Stimulated activated naive CD4-positive, alpha-beta T cell treated with Interleukin-2 at 50 U/mL for 16 hours (primary cell): ENCODE results near the gene ZNF443.
"Not testable (repeated sequence)": the region's sequence is repeated elsewhere in the genome, so short reads cannot be mapped to it uniquely, and the experiment has no call there.

Experiments
- DNase-seq: peaks from one replicate; lab custom pipeline; 2025; lab: John Stamatoyannopoulos, UW

ZNF443 gene

DNA sequence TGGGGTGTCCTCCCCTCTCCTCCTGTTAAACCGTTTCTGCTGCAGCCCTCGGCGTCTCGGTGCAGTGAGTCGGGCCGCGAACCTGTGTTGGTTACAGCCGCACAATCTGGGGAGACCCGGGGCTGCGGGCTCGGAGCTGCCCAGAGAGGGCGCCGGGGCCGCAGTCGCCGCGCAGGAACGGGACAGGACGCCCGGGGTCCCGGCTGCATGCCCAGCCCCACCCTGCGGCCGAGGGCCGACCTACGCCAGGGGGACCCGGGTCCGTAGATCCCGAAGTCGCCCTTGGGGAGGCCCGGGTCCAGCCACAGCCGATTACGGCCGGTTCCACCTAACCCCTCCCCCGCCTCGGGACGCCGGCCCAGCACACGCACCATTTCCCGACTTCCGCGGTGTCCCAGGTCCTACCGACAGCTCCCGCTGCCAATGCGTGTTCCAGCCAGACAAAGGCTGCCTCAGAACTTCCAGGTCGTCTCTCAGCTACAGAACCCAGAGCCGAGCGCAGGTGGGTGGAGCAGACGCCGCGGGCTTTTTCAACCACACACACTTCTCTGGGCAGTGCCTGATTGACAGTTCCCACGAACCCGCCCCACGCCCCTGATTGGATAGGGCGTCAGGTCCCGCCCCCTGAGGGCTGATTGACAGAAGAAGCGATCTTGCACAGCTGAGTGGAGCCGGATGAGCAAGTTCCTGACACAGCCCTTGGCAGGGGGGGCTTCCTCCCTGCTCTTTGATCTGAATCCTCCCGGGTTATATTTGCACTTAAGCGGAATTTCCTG is at the start of gene ZNF443:
ZNF443 (minus strand) TSS at position 481 of the 776 bp plus-strand sequence; CDS start at position 374, 107 bp downstream.
- DNase-seq = peak; percentile 97

DNA sequence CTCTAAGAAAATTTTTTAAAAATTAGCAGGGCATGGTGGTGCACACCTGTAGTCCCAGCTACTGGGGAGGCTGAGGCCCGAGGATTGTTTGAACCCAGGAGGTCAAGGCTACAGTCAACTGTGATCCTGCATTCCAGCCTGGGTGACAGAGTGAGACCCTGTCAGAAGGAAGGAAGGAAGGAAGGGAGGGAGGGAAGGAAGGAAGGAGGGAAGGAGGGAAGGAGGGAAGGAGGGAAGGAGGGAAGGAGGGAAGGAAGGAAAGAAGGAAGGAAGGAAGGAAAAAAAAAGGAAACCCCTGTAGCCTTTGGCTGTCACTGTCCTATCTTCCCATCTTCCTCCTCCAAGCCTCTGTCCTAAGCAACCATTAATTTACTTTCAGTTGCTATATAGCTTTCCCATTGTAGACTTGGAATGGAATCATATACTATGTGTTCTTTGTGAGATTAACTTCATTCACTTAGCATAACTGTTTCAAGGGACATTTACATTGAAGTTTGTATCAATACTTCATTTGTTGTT is 45.5 kb upstream of the ZNF443 start:
- not testable (repeated sequence) for DNase-seq

DNA sequence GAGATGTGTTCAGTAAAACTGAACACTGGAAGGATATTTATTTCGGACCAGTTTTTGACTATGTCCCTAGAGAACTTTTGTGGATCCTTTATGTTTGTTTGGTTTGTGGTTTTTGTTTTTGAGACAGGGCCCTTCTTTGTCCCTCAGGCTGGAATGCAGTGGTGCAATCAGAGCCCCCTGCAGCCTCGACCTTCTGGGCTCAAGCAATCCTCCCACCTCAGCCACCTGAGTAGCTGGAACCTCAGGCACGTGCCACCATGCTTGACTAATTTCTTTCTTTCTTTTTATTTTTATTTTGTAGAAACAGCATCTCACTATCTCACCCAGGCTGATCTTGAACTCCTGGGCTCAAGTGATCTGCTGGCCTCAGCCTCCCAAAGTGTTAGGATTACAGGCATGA is 44.8 kb upstream of the ZNF443 start:
- DNase-seq = no peak

DNA sequence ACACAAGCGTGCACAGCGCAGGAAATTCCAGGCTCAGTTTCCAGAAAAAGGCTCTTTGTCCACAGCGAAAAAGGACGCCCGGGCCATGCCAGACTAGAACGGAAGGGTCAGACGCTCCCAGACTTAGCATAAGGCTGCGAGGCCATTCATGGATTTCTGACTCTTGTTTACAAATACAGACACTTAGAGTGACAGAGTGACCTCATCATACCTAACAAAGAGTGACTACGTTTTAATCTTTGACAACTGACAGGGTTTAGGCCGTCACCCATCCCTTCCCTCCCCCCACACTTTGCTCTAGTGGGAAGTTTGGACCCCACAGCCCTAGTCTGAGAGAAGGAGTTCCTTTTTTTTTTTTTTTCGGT is 44.2 kb upstream of the ZNF443 start:
- no peak for DNase-seq

DNA sequence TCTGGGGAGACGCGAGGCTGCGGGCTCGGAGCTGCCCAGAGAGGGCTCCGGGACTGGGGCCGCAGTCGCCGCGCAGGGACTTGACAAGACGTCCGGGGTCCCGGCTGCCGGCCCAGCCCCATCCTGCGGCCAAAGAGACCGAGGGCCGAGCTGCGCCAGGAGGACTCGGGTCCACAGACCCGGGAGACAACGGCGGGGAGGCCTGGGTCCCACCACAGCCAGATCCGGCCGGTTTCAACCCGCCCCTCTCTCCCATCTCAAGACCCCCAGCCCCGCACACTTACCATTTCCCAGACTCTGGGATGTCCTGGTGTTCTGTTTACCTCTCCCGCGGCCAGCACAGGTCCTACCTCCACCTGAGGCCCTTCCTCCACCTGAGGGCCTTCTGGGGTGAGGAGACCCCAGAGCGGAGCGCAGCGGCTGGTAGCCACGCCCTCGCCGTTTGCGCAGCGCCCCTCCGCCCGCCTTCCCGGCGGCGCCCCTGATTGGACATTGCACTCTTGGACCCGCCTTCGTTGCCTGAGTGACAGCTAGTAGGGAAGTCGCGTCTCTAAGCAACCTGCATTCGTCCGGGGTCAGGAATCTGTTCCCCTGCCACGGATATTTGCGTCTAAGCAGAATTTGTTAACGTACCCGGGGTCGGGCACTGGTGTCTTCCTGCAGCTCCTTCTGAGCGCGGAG is 43.7 kb upstream of the ZNF443 start, which contains the start of gene ZNF709:
ZNF709 (minus strand) TSS at position 446 of the 681 bp plus-strand sequence; CDS start at position 287, 159 bp downstream.
- DNase-seq = peak; percentile 82

DNA sequence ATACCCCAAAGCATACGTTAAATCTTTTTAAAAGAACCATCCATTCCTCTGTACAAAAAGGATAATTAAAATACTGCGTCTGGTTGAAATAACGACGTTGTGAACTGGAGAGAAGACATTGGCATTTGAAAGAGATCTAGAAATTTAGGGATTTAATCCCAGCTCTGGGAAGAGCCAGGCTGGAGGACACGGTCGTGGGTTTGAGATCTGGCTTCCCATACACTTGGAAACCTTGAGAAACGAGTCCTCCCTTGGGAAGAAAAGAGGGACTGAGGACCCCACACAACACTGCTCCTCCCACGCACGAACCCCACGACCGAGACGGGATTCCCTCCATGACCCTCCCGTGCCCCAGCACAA is 43.2 kb upstream of the ZNF443 start:
- DNase-seq = no peak

DNA sequence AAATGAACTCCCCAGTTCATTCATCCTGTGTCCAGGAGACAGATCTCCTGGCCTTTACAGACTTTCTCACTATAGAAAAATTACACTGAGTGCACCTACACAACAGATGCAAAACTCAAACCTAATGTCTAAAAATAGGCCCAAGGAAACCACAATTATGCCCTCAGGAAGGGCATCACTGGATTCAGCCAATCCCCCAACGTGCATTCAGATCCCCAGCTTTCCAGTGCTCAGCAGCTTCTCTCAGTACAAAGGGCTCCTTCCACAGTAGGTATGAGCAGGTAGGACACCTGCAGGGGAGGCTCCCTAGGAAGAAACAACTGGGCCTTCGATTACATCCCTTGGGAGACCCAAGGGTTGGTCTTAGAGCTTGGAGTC is 41.7 kb upstream of the ZNF443 start:
- DNase-seq = no peak

DNA sequence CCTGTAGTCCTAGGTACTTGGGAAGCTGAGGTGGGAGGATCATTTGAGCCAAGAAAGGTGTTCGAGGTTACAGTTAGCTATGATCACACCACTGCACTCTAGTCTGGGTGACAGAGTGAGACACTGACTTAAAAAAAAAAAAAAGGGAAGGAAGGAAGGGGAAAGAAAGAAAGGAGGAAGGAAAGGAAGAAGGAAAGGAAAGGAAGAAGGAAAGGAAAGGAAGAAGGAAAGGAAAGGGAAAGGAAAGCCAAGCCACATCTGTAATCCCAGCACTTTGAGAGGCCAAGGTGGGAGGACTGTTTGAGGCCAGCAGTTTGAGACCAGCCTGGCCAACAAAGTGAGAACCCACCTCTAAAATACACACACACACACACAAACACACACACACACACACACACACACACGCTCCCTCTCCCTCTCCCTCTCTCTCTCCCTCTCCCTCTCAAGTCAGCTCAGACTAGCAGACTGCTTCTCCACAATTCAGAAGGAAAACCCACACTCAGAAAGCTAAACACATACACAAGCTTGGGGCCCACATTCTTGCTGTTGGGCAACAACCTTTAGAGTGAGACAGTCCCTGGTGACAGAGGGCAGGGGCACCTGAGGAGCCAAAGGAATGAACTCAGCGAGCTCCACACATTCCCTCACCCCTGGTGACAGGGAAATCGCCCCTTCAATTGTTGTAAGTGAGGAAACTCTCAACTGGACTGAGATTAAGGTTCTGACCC is 41.1 kb upstream of the ZNF443 start:
- DNase-seq = no peak

DNA sequence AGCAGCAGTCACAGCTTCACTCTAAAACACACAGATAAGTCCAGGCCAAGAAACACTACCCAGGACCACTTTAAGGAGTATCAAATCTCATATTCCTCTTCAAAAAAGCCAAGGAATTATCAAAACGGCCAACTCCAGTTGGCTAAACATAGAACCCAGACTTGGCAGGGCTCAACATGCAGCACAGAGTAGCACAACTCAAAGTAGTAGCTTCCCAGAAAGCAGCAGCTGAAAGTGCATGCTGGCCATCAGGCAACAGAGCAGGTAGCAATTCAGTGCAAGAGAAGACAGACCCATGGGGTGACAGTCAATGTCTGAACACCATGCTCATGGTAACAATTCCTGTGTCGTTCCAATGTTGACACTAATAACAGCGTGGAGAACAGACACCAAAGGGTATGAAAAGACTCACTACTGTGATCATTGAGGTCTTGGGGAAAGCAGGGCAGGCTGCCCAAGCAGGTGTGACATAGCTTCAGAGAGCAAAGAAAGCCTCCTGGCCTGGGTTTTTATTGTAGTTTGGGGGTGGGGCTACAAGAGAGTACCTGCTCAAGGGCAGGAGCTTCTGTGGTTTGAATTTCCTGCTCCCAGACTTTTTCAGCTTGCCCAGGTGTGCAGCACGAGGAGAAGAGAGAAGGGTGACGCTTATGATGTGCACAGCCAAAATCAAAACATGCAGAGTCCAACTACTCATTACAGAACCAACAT is 37.6 kb upstream of the ZNF443 start:
- no peak for DNase-seq

DNA sequence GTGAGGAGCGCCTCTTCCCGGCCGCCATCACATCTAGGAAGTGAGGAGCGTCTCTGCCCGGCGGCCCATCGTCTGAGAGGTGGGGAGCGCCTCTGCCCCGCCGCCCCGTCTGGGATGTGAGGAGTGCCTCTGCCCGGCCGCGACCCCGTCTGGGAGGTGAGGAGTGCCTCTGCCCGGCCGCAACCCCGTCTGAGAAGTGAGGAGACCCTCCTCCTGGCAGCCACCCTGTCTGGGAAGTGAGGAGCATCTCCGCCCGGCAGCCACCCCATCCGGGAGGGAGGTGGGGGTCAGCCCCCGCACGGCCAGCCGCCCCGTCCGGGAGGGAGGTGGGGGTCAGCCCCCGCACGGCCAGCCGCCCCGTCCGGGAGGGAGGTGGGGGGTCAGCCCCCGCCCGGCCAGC is 26.8 kb upstream of the ZNF443 start:
- DNase-seq = not testable (repeated sequence)

DNA sequence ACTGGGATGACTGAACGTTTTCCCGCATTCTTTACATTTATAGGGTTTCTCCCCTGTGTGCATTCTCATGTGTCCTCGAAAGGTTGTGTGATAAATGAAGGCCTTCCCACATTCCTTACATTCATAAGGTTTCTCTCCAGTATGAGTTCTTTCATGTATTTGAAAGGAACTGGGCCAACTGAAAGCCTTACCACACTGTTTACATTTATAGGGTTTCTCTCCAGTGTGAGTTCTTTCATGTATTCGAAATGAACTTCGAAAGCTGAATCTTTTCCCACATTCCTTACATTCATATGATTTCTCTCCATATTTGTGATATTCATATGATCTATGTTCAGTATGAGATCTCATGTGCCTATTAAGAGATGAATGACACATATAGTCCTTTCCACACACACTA is 24.4 kb upstream of the ZNF443 start:
- no peak for DNase-seq

DNA sequence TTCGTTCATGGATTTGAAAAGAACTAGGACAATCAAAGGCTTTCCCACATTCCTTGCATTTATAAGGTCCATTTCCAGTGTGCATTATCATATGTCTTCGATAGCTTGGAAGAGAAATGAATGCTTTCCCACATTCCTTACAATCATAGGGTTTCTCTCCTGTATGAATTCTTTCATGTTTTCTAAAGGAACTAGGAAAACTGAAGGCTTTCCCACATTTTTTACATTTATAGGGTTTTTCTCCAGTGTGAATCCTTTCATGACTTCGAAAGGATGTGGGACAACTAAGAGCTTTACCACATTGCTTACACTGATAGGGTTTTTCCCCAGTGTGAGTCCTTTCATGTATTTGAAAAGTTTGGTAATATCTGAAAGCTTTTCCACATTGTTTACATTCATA is 23.9 kb upstream of the ZNF443 start:
- no peak for DNase-seq

DNA sequence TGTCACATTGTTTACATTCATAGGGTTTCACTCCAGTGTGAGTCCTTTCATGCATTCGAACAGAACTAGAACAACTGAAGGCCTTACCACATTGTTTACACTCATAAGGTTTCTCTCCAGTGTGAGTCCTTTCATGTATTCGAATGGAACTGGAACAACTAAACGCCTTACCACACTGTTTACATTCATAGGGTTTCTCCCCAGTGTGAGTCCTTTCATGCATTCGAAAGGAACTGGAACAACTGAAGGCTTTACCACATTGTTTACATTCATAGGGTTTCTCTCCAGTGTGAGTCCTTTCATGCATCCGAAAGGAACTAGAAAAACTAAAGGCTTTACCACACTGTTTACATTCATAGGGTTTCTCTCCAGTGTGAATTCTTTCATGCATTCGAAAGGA is 23.3 kb upstream of the ZNF443 start:
- DNase-seq = not testable (repeated sequence)

DNA sequence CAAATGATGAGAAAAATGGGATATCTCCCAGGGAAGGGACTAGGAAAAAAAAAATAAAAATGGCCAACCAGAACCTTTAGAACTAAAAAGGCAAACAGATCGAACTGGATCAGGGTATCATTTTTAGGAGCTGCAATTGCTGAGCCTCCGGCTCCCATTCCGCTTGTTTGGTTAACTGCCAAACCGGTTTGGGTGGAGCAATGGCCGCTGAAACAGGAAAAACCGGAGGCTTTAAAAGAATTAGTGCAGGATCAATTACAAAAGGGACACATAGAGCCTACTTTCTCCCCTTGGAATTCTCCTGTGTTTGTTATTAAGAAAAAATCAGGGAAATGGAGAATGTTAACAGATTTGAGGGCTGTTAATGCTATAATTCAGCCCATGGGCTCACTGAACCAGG is 12.7 kb upstream of the ZNF443 start:
- DNase-seq = no peak

DNA sequence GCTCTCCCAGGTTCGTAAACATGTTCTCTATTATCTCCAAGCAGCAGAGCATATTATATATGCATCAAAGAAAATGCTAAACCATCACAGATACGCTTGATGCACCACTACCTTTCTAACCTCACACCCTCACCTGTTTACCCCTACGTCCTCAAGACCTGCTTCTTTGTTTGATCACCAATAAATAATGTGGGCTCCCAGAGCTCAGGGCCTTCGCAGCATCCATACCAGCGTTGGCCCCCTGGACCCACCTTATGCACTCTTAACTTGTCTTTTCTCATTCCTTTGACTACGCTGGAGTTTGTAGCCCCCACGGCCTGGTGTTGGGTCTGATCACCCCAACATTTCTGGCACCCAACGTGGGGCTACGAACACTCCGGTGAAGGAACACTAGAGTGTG is 10.0 kb upstream of the ZNF443 start:
- DNase-seq = no peak

DNA sequence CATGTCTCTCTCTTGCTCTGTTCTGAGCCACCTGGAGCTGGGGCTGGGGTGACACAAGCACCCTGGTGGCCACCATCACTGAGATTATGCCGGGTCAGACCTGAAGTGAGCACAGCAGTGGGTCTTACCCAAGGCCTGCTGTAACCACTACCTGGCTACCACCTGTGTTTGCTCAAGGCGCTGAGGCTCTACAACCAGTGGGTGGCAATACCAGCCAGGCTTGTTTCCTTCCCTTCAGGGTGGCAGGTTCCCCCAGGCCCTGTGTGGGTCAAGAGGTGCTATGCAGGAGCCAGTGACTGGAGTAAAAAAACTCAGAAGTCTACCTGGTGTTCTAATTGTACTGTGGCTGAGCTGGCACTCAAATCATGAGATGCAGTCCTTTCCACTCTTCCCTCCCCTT is 8.0 kb upstream of the ZNF443 start:
- no peak for DNase-seq

DNA sequence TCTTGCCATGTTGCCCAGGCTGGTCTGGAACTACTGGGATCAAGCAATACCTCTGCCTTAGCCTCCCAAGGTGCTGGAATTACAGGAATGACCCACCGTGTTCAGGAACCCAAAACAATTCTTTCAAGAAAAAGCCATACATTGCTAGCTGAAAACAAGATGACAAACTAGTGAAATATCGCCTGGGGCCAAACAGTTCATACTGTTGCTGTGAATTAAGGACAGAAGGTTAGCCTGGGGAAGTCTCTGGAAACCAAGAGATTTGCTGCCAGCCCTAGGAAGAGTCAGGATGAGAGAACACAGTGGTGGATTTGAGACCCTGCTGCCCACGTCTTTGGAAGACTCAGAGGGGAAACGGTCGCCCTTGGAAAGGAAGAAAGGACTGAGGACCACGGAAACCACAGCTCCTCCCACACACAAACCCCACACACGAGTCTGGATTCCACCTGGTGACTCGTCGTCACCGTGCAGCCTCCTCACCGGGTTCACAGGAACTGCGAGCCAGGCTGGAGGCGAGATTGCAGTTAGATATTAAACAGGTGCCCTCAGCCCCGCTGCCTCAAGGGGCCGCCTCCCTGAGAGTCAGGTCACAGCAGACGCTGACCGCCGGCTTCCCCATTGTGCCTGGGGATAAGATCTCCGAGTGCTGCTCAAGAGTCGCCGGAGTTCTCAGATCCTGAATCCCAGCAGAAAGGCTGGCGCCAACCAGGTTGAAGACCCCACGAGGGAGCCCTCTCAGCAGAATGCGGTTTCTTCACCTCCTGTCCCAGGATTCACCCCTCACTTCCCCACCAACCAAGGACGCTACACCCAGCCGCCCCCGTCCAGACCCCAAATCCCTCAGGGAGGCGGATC is 908 bp downstream of the ZNF443 start:
- peak; percentile 62 for DNase-seq

DNA sequence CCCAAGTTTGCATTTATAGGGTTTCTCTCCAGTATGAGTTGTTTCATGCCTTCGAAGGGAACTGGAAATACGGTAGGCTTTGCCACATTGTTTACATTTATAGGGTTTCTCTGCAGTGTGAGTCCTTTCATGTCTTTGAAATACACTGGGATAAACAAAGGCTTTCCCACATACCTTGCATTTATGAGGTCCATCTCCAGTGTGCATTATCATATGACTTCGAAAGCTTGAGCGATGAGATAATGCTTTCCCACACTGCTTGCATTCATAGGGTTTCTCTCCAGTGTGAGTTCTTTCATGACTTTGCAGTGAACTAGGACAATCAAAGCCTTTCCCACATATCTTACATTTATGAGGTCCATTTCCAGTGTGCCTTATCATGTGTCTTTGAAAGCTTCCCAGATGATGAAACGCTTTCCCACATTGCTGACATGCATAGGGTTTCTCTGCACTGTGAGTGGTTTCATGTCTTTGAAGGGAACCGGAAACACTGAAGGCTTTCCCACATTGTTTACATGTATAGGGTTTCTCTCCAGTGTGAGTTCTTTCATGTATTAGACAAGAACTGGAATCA is 10.0 kb downstream of the ZNF443 start:
- not testable (repeated sequence) for DNase-seq

DNA sequence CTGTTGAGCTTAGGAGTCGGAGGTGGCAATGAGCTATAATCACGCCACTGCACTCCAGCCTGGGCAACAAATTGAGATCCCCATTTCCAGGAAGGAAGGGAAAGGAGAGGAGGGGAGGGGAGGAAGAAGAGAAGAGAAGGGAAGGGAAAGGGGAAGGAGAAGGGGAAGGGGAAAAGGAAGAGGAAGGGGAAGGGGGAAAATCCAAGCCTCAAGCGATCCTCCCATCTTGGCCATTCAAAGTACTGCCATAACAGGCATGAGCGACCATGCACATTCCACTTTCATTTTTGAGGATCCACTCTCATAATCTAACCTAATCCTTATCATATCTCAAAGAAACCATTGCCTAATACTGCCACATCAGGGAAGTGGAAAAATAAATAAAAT is 14.9 kb downstream of the ZNF443 start:
- no peak for DNase-seq

DNA sequence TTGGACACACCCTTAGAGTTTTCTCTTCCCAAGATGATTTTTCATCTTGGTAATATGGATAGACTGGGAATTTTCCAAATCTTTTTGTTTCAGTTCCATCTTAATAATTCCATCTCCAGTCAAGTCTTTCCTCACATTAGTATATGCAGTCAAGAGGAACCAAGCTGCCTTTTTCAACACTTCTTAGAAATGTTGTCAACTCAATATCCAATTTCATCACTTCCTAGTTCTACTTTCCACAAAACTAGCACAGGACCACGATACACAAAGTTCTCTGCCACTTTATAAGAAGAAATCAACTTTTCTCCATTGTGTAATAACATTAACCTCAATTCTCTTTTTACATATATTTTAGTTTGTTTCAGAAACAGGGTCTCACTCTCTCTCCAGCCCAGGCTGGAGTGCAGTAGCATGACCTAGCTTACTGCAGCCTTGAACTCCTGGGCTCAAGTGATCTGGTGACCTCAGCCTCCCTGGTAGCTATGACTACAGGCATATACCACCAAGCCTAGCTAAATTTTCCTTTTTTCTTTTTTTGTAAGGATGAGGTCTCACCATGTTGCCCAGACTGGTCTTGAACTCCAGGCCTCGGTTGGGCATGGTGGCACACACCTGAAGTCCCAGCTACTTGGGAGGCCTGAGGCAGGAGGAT is 15.5 kb downstream of the ZNF443 start:
- no peak for DNase-seq
